Measurements from ENCODE around the gene STARD9. TPM values are rescaled to one million over a fixed set of nuclear protein-coding genes. Genes with fewer than 3 reads are reported as not detected.

STARD9 gene
- total and polyA plus RNA-seq, 9 of the 15 experiments (the other 6 are each of a cell fraction or from before 2014, with no cell fraction given) = 0.45 to 6.0 (median 3.6) TPM

GRCh38 chr15:42528970-42529369 lies 46.4 kb upstream of the STARD9 start:
- H3K79me2 ChIP-seq (ENCODE audit: control insufficient read depth, insufficient read depth, low read length) = no peaks in the 10 kb centered on the region
- no peaks in the 10 kb centered on the region for H3K4me1 ChIP-seq (replicated peaks in 1 of 2; ENCODE audit: control insufficient read depth in 2 of 2, insufficient read depth in 2 of 2, low read length in 2 of 2)
- H3K36me3 ChIP-seq (ENCODE audit: control insufficient read depth, insufficient read depth, low read length) = peaks cover 61% of the 10 kb centered on the region; the same call in 2 of the 3 replicates
- H3K9me3 ChIP-seq (replicated peaks; ENCODE audit: control insufficient read depth, insufficient read depth, low read depth, low read length) = no peaks in the 10 kb centered on the region
- no peaks in the 10 kb centered on the region for H3K27me3 ChIP-seq (ENCODE audit: control insufficient read depth in 2 of 2, insufficient read depth in 2 of 2, low read length in 2 of 2)
- intact Hi-C loops (cut with micrococcal nuclease) = no loop called here
- H4K20me1 ChIP-seq (replicated peaks; ENCODE audit: control insufficient read depth, insufficient read depth, low read length) = no peaks in the 10 kb centered on the region
- DNase-seq (ENCODE audit: extremely low read depth in 1 of 4, low spot score in 3 of 4) (no peak), ATAC-seq (no peak), FAIRE-seq (no peak)
- BruUV-seq (replicated peaks) = no TSS peak
- no peak overlapping the region for H3K4me3 ChIP-seq
- H3K9me1 ChIP-seq (ENCODE audit: control insufficient read depth, insufficient read depth, low read length) = no peaks in the 10 kb centered on the region
- 91% methylated on average over 3 of the region's 3 CpGs for WGBS (ENCODE audit: insufficient coverage, low coverage, missing lambda C conversion rate)
- TF ChIP-seq SMARCE1 (IDR thresholded peaks at IDR 0.05) (no peak), FOXJ2 (tag; IDR thresholded peaks at IDR 0.05) (no peak), PCBP1 (IDR thresholded peaks at IDR 0.05; ENCODE audit: low read depth, low read length, poor library complexity, severe bottlenecking) (no peak), CAMTA2 (CRISPR knock-in tag; conservative IDR thresholded peaks at IDR 0.05) (no peak), FOXP4 (CRISPR knock-in tag; IDR thresholded peaks at IDR 0.05; ENCODE audit: borderline replicate concordance) (no peak), FOXJ3 (CRISPR knock-in tag; IDR thresholded peaks at IDR 0.05) (no peak)
- TF ChIP-seq, protein P1, sequence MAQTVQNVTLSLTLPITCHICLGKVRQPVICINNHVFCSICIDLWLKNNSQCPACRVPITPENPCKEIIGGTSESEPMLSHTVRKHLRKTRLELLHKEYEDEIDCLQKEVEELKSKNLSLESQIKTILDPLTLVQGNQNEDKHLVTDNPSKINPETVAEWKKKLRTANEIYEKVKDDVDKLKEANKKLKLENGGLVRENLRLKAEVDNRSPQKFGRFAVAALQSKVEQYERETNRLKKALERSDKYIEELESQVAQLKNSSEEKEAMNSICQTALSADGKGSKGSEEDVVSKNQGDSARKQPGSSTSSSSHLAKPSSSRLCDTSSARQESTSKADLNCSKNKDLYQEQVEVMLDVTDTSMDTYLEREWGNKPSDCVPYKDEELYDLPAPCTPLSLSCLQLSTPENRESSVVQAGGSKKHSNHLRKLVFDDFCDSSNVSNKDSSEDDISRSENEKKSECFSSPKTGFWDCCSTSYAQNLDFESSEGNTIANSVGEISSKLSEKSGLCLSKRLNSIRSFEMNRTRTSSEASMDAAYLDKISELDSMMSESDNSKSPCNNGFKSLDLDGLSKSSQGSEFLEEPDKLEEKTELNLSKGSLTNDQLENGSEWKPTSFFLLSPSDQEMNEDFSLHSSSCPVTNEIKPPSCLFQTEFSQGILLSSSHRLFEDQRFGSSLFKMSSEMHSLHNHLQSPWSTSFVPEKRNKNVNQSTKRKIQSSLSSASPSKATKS (CRISPR knock-in tag; IDR thresholded peaks at IDR 0.05) = no peak
- CTCF ChIA-PET (ENCODE audit: low intra/inter-chr PET ratio) = no interaction called here
- H3K9ac ChIP-seq (ENCODE audit: insufficient read depth in 1 of 2, low read depth in 2 of 2, low read length in 2 of 2) = no peak overlapping the region
- no peak overlapping the region for H2AFZ ChIP-seq (ENCODE audit: low read depth, low read length)
- POLR2A ChIA-PET = interaction anchor here (0.6 kb wide), 3 partner anchors 12 to 52 kb away, joined by 3 read pairs; no protein-coding TSS in a partner anchor
- H3K4me2 ChIP-seq (ENCODE audit: insufficient read depth, low read length) = no peak overlapping the region
- in situ Hi-C loops (cut with MboI) = no loop called here
- H3K27ac ChIP-seq (ENCODE audit: extremely low read depth, low read depth, low read length) = no peak overlapping the region
